Adipose tissue (tissue), 3 donors: Measurements from ENCODE around the gene CNTNAP2. TPM values are rescaled to one million over a fixed set of nuclear protein-coding genes. Genes with fewer than 3 reads are reported as not detected.

Experiments
- H3K27ac ChIP-seq: one replicate; pipeline ENCODE4 v1.5.1; 2013; ENCODE audit warnings: low read depth, low read length
- WGBS, 3 donors: extraction: QIAGEN DNeasy Blood & Tissue Kit; methylation state at CpG; one replicate each; pipeline ENCODE4 v1.1.7; 2013; 5-methylcytosine and 5-hydroxymethylcytosine counted together
- polyA plus RNA-seq, 3 donors: library from polyadenylated mRNA; stranded (reverse); fragments of 200-250 nt; gene quantifications; one replicate each; pipeline ENCODE4 v1.2.3, GENCODE V29; 2013
- donor health status: healthy with polysubstance abuse.
- donor health status: Bipolar disorder and iron deficiency.
- donor health status: healthy.

Gene CNTNAP2
- polyA plus RNA-seq, 3 donors = under 0.01 to 0.03 (median 0.01) TPM

- H3K27ac ChIP-seq = no peak overlapping the region
- 35 to 63% (median 62%) methylated on average over 5 of the region's 5 CpGs for WGBS, 3 donors
These were observed 1490.7 kb downstream of the CNTNAP2 start for GRCh38 chr7:147607157-147607800.

DNA sequence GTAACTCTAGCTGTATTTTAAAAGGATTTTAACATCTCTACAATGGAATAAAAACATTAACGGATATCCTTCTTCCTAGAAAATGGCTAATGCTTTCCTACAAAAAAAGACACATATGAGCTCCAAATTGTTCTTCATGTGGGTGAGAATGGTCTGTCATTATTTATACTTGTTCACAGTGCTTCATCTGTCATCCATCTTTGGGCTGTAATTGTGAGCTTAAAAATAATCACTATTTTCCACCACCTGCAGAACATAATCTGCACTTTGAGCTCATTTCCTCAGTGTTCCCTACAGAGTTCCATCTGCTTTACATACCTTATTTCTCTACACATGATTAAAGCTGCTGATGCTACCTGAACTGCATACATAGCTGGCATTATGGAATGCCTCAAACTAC is 1494.8 kb downstream of the CNTNAP2 start:
- H3K27ac ChIP-seq = no peak overlapping the region
- WGBS, 3 donors = 86 to 97% (median 95%) methylated on average over 1 of the region's 1 CpG

- 59 to 83% (median 75%) methylated on average over 3 of the region's 3 CpGs for WGBS, 3 donors
- H3K27ac ChIP-seq = no peak overlapping the region
These were observed 1518.7 kb downstream of the CNTNAP2 start for GRCh38 chr7:147635288-147635687.

DNA sequence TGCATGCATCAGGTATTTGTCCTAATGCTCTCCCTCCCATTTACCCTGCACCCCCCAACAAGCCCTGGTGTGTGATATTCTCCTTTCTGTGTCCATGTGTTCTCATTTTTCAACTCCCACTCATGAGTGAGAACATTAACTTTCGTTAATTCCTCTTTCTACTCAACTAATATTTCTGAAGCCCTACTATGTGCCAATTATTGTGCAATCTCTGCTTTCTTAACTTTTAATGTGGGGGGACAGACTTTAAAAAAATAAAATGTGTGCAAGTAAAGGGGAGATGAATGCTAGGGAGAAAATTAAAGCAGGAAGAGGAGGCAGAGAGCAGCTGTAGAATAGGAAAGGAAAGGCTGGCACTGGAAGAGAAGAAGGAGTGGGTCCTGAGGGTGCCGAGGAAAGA is 1520.0 kb downstream of the CNTNAP2 start:
- H3K27ac ChIP-seq = no peak overlapping the region
- 76 to 86% (median 78%) methylated on average over 2 of the region's 2 CpGs for whole genome bisulfite sequencing, 3 donors

- no peak overlapping the region for H3K27ac ChIP-seq
These were observed 1522.0 kb downstream of the CNTNAP2 start for GRCh38 chr7:147638566-147638965.

DNA sequence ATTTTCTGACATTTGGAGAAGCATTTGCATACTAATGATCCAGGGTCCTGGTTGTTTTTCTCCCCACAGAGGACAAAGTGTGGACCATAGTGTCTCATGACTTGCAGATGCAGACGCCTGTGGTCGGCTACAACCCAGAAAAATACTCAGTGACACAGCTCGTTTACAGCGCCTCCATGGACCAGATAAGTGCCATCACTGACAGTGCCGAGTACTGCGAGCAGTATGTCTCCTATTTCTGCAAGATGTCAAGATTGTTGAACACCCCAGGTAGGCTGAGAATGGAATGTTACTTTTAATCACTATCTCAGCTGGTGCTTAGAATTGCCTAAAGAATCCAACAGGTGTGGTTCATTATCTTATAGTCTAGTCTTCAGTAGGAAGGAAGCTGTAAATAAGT is 1522.4 kb downstream of the CNTNAP2 start:
- 65 to 86% (median 84%) methylated on average over 6 of the region's 6 CpGs for WGBS, 3 donors
- H3K27ac ChIP-seq = no peak overlapping the region

DNA sequence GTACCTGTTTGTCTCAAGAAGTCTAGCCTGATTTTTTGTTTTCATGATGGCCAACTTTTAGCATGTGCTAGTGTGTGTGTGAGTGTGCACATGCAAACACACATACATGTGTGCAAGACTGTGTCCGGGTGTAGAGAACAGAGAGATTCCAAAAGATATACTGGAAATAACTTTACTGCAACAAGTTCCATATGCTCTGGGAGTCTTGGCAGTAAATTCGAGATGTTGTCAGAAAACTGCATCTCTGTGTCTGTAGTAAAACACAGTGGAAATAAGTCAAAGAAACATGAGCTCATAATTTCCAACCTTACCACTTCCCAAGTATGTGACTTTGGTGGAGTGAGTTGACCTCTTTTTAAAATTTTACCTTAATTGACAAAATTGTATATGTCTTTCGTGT is 1523.2 kb downstream of the CNTNAP2 start:
- 55 to 64% (median 56%) methylated on average over 3 of the region's 3 CpGs for WGBS, 3 donors
- no peak overlapping the region for H3K27ac ChIP-seq

GRCh38 chr7:147640821-147641220 is 1524.2 kb downstream of the CNTNAP2 start:
- no peak overlapping the region for H3K27ac ChIP-seq
- 78 to 92% (median 89%) methylated on average over 9 of the region's 9 CpGs for WGBS, 3 donors

DNA sequence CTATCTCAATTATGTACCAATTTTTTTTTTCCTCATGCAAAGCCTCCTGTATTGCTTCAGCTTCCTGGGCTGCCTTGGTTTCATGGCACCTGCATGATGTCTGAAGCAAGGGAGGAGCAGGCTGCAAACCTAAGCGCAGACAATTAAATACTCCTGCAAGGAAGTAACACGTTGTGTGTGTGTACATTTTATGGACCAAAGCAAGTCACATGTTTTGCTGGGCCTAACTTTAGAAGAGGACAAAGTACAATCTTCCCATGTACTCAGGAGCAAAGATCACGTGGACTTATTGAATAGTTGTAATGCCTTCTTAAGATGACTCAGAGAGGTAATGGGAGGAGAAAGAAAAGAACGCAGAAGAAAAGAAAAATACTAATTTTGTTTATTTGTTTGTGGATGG is 1530.0 kb downstream of the CNTNAP2 start:
- WGBS, 3 donors = 77 to 84% (median 82%) methylated on average over 4 of the region's 4 CpGs
- H3K27ac ChIP-seq = no peak overlapping the region

GRCh38 chr7:147650991-147651390 is 1534.4 kb downstream of the CNTNAP2 start:
- 78 to 88% (median 83%) methylated on average over 3 of the region's 3 CpGs for WGBS, 3 donors
- H3K27ac ChIP-seq = no peak overlapping the region

- H3K27ac ChIP-seq = no peak overlapping the region
- WGBS, 3 donors = 32 to 60% (median 56%) methylated on average over 1 of the region's 1 CpG
These were observed 1535.0 kb downstream of the CNTNAP2 start for GRCh38 chr7:147651601-147652000.

- 56 to 65% (median 61%) methylated on average over 3 of the region's 3 CpGs for WGBS, 3 donors
- H3K27ac ChIP-seq = no peak overlapping the region
These were observed 1536.9 kb downstream of the CNTNAP2 start for GRCh38 chr7:147653456-147653855.

DNA sequence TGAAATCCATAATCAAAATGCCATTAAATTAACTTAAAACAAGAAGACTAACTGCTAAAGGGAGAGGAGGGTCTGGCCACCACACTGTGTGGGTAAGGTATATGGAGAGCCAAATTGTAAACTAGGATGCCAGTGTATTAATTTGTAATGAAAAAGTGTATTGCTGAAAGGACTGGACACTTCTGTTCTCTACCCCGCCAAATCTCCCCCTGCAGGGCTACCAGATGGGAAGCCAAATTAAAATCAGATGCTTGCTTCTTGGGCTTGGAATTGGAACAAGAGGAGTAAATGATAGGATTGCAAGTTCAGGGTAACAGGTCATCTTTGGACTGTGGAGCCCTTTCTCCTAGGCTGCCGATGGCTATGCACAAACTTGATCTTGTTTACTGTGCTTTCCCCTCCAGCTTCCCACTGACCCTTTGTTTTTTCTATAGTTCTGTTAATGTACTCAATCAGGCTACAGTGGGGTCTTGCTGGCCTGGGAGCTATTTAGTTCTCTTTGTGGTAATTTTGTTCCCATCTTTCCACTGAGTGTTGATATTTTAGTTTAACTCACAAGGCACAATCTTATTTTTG is 1541.9 kb downstream of the CNTNAP2 start:
- WGBS, 3 donors = 60 to 73% (median 69%) methylated on average over 2 of the region's 2 CpGs
- no peak overlapping the region for H3K27ac ChIP-seq

GRCh38 chr7:147659036-147659995 is 1542.7 kb downstream of the CNTNAP2 start:
- no peak overlapping the region for H3K27ac ChIP-seq
- 77 to 85% (median 81%) methylated on average over 4 of the region's 4 CpGs for WGBS, 3 donors

GRCh38 chr7:147664541-147664940 is 1547.9 kb downstream of the CNTNAP2 start:
- 46 to 61% (median 56%) methylated on average over 6 of the region's 6 CpGs for WGBS, 3 donors
- H3K27ac ChIP-seq = no peak overlapping the region

DNA sequence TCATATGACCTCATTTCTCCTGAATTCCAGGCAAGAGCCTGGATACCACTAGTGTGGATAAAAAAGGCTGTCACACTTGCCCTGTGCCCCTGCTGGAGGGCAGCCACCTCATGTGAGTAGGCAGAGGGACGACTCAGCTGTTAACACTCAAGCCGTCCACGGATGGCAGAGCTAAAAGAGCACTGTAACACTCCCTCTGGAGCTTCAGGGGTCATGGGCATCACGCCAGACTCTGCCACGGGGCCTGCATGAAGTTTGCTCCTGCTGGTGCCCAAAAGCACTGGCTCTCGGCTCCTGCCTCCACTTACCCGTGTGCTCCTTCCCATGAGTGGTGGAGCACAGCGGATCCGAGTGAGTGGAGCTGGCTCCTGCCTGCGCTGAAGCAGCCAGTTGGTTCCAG is 1554.2 kb downstream of the CNTNAP2 start:
- 80 to 89% (median 88%) methylated on average over 10 of the region's 10 CpGs for WGBS, 3 donors
- no peak overlapping the region for H3K27ac ChIP-seq

DNA sequence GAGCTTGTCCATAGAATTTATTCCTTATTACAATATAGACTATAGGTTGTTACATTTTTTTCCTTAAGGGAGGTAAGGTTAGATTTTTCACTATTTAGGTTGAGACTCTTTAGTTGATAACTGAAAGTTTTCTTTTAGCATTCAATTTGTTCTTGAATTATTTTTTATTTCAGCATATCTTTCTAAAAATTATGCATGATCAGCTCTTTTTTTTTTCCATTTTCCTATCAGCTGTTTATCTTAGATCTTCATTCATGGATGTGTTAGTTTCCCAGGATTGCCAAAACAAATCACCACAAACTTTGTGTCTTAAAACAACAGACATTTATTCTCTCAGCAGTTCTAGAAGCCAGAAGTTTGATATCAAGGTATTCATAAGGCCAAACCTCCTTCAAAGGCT is 1558.1 kb downstream of the CNTNAP2 start:
- H3K27ac ChIP-seq = no peak overlapping the region

- no peak overlapping the region for H3K27ac ChIP-seq
- 62 to 84% (median 82%) methylated on average over 1 of the region's 1 CpG for WGBS, 3 donors
These were observed 1562.3 kb downstream of the CNTNAP2 start for GRCh38 chr7:147678943-147679342.

DNA sequence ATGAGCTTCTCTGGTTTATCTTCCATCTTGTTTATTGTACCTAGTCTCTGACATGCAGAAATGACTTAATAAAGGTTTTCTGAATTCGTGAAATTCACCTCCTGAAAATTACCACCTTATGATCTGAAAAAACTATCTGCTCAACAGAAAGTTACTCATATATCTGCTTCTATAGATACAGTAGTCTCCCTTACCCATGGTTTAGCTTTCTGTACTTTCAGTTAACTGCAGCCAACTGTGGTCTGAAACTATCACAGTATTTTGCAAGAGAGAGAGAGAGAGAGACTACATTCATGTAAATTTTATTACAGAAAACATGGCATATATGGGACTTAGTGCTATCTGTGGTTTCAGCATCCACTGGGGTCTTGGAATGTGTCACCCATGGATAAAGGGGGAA is 1564.9 kb downstream of the CNTNAP2 start:
- 24 to 77% (median 76%) methylated on average over 1 of the region's 1 CpG for WGBS, 3 donors
- H3K27ac ChIP-seq = no peak overlapping the region
